Peyer's patch (tissue), 4 donors: ENCODE measurements around the gene TRPC6.

Experiments
- CTCF ChIP-seq, 6 experiments: fragments of 450-650 bp in 4 of 6; fragments of 200-600 bp in 2 of 6; sonication (generic) in 1 of 6; IDR thresholded peaks; one replicate each; pipeline ENCODE4 v1.5.1; 2017 to 2019; ENCODE audit warnings: antibody characterized with exemption in 6 of 6, mild to moderate bottlenecking in 3 of 6, moderate library complexity in 1 of 6
- POLR2A ChIP-seq, 2 donors: fragments of 450-650 bp; IDR thresholded peaks; one replicate each; pipeline ENCODE4 v1.5.1; 2017; ENCODE audit warnings: antibody characterized with exemption in 2 of 2, mild to moderate bottlenecking in 2 of 2, moderate library complexity in 2 of 2

DNA sequence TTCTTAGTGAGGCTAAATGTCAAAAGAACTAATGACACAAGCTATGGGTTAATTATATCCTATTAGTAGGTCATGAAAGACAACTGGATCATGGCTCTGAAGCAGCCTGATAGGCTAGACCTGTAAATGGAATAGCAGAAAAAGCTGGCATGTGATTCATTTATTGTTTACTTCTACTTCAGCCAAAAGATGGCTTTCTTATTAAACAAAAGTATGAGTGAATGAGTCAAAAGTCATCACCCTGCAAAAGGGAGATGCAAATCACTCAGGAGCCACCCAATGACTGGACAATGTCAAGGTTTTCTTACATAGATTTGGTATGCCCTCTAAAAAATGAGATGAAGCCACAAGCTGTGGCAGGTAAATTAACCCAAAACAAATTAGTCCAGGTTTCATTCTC lies 138.0 kb downstream of the TRPC6 start:
- TF ChIP-seq POLR2A (IDR thresholded peaks at IDR 0.05) = no peak
- no peak for TF ChIP-seq CTCF (IDR thresholded peaks at IDR 0.05)
